ENCODE data around the gene CACNA2D3.

Gene CACNA2D3

DNA sequence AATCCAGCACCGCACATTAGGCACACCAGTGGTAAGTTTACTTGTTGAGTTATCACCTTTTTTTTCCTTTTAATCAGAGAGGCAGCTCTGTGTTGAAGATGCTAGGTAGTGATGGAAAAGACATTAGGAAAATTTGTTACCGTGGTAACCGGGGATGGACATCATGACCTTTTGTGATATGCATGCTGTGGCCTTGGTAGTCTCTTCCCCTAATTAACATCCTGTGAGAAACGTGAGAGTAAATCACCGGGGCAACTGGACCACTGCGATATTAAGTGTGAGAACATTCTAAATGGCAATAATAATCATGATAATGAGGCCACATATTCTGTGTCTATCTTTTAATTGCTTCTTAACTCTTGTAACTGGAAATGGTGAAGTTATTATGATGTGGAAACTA is 362.0 kb downstream of the CACNA2D3 start:
- no peak for DNase-seq

DNA sequence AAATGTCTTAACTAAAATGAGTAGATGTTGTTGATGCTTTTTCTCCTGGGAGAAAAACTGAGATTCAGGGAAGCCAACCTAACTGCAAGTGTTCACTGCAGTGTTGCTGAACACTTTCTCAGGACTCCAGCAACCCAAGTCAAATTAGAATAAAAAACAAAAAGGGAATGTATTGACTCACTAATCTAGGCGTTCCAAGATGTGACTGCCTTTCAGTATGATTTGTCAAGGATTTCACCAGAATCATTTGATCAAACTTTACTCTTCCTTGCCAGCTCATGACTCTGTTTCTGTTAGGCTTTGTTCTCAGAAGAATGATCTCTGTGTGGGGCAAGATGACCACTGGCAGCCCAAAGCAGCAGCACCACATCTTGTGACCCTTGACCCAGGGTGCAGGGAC is 364.0 kb downstream of the CACNA2D3 start:
- no peak for DNase-seq

DNA sequence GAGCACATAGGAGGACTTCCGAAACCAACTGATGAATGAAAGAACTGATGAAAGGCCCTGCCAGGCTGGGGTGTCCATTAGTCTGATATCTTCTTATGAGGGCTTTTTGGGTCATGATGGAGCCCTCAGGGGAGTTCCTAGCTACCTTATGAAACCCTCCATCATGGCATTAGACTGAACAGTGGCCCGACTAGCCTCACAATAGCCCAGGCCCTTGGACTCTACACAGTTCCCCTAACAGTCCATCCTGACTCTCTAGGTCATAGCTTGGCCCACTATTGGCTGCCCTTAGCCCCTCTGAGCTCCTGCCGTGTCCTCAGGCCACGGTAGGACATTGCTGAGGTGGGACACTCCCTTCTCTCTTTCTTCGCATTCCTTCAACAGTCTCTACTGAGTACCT is 365.9 kb downstream of the CACNA2D3 start:
- no peak for DNase-seq

DNA sequence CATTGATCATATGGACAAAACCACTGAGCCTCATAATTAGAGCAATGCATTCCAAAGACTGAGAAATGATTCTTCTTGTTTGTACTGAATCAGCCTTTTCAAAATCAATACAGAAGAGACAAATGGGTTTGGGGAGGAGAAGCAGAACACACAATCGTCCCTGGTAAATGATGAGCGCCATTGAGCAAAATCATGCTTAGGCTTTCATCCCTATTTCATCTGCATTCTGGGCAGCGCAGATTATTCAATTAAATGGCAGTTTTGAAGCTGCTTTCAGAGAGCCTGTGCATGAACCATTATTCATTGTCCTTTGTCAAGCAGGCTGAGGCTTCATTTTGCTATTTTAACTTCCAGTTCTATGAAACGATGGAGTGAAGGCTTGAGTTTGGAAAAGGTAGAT is 371.9 kb downstream of the CACNA2D3 start:
- DNase-seq: no peak

DNA sequence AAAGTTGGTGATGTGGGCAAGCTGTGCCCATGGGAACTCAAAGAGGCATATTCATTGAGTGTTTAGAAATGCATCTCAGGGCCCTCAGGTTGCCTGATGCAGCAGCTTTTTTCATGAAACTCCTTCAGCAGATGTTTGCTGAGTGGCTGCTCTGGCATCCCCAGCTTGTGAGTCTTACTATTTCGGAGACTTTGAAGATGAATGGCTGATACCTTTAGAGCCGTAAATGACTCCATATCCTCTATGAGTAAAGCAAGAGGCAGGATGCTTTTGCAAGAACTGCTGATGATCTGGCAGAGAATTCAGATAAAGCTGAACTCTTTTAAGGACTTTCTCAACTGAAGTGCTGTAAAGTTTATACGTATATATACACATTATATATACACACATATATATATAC is 384.3 kb downstream of the CACNA2D3 start:
- no peak for DNase-seq

DNA sequence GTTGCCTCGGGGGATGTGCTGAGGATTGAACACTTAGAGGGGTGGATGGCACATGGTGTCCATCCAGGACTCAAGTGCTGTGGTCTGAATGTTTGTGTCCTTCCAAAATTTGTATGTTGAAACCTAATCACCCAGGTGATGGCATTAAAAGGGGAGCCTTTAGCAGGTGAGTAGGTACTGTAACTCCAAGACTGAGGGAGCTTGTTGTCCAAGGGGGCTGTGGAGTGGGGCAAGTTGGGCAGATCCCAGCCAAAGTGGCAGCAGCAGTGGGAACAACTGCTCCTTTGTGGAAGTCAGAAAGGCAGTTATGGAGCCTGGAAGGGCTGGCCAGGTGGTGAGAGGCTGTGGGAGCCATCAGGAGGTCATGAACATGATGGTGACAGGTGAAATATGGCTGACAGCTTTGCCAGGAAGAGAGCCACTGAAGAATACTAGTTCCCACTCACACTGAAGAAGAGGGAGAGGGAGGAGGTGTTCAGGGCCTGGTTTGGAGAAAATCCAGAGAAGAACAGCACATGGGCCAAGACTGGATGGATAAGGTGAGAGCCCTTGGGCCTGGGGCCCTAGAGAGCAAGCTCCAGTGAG is 385.6 kb downstream of the CACNA2D3 start:
- no peak for DNase-seq

DNA sequence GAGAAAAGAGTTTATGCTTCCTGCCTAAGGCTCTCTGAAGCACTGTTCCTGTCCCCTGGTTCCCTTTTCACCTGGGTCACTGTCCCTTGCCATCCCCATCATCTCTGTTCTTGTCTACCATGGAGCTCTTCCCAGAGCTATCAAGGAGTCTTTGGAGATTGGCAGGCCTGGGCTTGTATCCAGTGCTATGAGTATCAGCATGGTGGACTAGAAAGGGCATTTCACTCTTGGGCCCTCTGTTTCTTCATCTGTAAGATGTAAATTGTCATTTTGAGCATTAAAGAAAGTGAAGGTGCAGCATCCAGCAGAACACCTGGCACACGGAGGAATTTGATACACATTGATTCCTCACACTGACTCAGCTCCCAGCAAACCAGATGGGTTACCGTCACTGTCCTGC is 388.2 kb downstream of the CACNA2D3 start:
- DNase-seq: no peak

DNA sequence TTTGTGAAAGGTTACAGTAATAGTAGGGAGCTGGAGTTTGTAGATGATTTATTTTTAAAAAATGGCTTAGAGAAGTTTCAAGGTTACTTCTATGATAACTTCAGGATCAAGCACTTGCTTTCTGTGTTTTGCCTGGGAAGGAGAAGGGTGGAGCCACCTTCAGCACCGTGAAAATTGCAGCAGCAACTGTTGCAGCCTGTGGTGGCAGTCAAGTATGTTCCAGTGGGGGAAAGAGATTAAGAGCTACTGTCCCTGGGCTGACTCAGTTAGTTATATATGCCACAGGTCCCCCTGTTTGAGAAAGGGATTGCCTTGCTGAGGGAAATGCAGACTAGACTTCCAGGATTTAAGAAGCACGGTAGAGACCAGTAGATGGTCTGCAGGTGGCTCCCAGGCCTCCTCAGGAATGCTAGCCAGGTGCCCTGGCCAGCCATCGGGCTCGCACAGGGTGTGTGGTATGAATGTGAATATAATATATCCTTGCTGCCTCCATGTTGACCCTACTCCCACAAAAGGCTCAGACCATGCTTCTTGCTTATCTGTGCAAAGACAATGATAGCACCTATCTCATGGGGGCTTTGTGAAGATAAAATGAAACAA is 389.5 kb downstream of the CACNA2D3 start:
- no peak for DNase-seq

DNA sequence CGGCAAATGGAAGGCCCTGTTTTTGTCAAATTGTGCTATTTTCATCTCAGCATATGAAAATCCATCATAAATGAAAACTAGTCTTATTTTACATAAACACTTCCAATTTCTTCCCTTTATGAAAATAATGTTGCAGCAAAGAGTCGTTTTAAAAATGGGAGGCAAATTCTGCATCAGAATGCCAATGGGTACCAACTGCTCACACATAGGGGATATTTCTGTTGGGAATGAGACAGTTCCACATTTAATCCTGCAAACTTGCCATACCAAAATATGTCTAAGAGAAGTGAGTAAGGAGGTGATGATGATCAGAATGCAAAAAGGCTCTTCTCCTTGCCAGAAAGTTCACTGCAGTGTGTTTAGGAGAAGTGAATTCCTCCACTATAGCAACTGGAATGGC is 391.7 kb downstream of the CACNA2D3 start:
- DNase-seq: no peak

DNA sequence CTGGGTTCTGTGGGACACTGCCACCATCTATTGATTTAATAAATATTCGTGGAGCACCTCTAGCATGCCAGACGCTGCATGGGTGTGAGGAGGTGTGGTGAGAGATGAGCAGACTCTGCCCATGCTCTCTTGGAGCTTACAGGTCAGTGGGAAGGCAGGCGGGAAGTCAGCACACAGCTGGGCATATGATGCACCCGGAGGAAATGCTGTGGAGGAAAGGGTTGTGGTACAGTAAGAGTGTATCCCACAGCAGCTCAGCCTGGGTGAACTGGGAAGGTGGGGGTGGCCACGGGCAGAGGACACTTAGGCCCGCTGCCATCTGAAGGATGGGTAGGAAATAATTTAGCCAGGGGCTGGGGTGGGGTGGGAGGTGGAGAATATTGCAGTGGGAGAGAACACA is 392.1 kb downstream of the CACNA2D3 start:
- DNase-seq: no peak

DNA sequence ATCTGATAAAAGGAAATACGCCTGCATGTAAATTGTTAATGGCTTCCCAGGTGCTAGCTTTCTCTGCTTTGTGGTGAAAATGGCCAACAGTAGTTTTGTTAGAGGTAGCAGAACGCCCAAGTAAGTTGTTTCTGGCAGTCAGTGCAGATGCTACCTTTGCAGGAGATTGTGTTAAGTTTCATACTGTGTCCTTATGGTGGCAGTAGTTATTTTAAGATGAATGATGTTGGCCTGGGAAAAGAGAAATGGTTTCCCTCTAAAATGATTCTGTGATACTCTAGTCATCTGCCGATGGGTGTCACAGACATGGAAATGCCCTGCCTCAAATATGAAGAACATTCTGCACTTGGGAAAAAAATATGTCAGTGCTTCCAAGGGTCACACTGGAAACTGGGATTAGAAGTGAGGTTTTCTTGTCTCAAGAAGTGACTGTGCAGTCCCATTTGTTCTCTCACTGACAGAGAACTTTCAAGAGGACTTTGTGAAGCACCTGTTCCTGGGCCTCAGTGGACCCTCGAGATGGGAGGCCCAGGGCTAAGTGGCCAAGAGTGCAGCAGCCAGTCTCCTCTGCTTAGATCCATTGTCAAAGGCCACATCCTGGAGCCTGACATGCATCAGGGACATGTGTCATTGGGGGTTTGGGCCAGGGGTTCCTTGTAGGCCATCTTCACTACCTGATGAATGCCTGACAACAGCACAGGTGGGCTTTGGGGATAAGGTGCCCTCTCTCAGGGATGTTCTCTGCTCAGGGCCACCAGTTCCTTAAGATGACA is 393.3 kb downstream of the CACNA2D3 start:
- DNase-seq: no peak

DNA sequence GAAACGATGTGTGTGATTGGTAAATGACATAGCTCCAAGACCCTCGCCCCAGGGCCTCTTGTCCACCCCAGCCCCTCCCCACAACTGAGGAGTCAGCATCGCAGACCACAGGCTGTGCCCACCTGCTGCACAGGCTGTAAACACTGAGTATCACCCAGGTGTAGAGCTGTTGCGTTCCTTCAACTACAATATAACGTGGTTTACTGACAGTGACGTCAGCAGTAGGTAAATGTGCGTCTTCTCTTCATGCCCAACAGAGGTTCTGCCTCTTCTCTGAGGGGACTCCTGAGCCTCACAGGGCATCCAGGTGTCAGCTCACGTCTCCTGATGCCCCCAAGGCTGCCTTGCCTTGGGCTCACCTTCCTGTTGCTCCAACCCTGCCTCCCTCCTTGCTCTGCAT is 395.1 kb downstream of the CACNA2D3 start:
- no peak for DNase-seq

DNA sequence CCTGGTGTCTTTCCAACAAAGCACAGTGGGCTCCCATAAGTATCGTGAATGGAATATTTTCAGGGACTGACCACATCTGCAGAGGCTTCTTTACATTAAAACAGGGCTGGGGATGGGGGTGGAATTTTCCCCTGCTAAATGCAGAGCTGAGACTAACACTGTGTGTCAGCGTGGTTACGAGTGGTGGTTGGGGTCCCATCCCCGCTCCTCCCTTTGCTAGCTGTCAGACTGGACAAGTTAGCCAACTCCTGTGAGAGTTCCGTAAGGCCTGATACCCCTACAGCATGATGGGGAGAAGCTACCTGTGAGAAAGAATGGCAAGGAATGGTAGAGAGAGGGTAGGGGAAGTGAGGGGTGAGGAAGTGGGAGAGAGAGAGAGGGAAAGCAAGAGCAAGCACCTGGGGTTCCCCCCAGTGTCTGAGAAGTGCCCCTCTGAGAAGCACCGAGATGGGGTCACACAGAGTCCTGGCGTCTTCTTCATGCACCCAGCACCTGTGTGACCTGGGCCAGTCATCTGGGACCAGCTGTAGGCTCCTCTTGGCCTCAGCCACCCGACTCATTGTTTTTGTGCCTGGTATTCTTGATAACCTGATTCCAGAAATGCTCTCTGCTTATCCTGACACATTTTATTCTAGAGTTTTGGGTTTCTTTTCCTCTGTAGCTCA is 395.8 kb downstream of the CACNA2D3 start:
- no peak for DNase-seq

DNA sequence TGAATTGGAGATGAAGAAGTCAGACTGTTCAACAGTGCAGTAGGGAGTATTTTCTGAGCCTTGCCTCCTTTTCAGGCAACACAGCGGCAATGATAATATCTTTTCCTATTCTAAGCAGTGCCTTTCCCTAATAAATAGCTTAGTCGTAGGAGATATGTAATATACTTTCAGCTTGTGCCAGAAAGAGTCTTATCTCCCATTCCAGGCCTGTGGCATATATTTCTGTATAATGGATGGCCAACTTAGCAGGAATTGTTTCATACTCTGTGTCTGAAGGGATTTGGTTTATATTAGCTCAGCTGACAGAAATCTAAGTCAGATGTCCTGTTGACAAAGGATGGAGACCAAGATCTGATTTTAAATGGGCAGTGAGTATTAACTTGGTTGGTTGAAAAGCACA is 397.1 kb downstream of the CACNA2D3 start:
- DNase-seq: no peak

DNA sequence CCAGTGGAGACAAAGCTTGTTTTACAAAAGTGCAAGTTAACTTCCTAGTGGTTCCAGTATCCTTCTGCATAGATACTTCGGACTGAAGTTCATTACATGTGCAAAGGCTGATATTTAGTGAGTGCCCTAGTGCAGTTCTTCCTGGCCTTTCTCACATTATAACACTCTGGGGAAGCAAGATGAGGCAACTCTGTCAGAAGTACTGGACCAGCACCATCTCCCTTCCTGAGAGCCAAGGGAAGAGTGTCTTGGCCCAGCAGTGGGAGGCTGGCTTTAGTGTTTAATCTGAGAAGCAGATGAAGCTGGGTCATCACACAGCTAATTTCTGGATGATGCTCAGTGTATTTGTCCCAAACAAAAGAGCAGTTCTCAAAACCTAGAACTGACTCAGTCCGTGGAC is 397.7 kb downstream of the CACNA2D3 start:
- DNase-seq: no peak

DNA sequence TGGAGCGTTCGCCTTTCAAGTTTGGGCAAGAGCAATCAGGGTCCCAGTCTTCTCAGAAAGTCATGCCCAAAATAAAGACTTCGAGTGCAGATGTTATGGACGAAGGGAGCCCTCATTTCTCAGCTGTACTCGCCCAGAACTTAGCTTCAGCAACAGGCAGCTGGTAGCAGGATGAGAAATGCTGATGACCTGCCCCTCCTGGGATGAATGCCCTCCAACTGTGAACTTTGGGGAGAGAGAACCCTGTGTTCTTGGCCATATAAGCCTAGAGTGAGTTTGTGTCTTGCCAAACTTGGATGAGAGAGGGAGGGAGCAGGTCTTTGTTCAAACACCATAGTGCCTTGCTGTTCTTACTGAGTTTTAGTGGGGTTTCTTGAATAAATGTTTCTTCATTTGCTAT is 405.2 kb downstream of the CACNA2D3 start:
- no peak for DNase-seq

DNA sequence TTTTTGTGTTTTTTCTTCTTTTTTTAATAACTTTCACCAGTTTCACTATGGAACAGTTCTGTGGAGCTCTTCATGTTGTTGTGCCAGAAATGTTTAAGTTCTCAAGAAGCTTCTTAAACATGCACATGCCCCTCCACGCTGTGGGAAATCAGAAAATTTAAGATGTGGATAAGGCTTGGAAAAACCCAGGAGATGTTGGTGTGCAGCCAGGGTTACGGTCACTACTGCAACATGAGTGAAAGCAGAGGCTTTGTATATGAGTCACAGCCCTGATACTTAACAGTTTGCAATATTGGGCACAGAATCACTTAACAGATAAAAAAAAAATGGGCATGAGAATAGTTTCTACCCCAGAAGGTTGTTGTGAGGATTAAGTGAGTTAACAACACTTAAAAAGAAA is 405.6 kb downstream of the CACNA2D3 start:
- DNase-seq: no peak

DNA sequence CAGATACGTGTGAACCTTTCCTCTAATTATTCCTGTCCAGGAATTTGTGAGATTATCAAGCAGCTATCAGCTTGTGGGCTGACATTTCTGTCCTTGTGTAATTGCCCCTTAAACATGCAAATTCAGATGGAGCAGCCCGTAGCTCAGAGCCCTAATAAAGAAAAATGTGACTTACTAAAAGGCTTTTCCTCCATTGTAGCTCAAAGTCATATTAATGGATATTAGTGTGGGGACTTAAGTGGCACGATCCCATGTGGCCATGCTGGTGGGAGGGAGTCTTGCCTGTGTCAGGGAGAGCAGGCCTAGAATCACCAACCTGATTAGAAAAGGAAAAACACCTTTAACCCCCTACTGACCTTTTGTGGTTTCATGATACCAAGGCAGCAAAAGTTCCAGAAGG is 406.3 kb downstream of the CACNA2D3 start:
- DNase-seq: no peak

DNA sequence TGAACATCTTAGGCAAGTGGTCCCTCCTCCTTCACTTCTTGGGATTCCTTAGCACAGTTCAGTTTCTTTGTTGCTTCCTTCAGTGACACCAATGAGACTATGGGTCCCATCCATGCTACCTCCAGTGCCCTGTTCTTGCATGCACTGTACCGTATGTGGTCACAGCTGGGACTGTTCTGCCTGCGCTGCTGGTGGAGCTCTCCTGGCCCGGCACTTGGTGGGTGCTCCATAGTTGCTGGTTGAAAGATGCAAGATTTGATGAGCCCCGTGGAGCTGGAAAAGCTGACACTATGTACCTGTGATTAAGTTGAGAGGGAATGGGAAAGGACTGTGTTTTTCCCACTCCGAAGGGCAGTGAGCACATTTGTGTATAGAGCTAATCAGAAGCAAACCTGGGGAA is 407.7 kb downstream of the CACNA2D3 start:
- no peak for DNase-seq

DNA sequence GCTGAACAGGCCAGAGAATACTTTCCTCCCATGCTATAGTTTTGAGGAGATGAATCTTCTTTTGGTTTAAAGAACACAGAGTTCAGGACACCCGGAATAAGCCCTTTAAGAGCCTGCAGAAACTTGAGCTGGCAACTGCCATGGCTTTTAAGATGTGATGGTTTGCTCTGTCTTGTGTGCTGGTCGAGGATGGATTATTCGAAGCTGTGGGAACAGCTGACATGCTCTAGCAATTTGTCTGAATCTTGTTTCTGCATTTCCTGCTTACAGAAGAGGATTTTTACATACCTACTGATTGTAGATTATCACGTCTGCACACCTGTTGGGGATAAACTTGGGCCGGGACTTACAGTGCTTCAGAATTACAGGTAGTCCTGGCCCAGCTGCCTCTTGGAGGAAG is 408.6 kb downstream of the CACNA2D3 start:
- DNase-seq: no peak

DNA sequence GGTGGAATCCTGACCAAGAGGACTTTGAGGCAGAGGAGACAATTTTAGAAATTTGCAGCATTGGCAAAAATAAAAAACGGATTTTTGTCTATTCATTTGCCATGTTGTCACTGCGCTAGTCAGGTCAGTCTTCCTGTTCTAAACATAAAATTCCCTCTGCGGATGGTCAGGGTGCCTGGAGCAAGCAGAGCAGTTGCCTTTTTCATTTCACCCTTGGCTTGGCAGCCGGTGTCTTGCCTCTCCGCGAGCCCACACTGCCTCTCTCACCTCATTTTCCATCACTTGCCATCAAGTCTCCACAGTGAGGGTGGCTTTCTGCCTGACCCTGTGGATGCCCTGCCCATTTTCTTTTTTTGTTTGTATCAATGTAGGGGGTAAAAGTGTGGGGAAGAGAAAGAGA is 409.4 kb downstream of the CACNA2D3 start:
- DNase-seq: no peak

DNA sequence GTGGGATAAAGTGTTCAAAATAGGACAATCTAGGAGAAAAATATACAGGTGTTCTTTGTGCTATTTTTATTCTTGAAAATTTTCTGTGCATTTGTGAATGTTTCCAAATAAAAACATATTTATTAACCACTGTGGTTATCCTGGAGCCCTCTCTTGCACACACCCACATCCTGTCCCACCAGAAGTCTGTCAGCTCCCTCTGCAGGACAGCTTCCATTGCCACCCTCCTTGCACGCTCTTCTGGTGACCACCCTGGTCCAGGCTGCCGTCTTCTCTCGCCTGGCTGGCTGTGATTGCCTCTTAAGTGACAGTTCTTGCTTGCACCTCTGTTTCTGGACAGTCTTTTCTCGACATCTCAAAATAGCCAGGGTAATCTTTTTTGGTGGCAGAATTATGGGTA is 411.5 kb downstream of the CACNA2D3 start:
- no peak for DNase-seq

DNA sequence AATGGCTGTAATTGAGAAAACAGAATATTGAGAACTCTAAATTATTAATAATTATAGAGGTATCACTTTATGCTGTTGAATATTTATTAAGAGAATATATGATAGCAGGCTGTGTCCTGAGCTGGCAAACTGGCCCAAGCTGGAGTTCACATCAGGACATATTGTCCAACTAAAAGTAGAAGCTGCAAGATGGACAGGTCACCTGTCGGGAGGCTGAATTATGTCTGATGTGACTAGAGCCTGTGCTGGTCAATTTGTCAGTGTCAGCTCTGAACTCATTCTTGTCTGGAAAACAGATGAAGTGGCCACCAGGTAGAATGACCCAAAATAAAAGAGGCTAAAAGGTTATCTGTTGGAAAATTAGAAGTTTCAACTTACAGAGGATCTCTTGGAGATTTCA is 413.3 kb downstream of the CACNA2D3 start:
- no peak for DNase-seq

DNA sequence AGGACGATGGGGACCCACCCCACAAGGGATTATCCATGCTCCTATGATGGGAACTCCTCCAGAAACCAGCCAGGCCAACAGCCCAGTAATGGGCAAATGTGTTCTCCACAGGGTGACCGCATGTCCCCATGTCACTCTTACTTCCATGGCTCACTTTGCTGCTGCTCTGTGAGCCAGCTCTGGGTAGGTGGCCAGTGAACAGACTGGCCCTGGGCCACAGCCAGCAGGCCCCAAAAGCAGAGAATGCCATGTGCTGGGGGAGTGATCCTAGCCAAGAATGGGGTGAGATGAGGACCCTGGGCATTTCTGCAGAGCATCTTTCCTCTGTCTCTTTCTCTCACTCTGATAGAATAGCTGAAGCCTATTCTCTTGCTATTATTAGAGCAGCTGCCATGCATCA is 414.1 kb downstream of the CACNA2D3 start:
- DNase-seq: no peak

Data from effector CD8-positive, alpha-beta T cell (primary cell).